Lung microvascular endothelial cell (primary cell): ENCODE results near the gene UNC5C. TPM values are rescaled to one million over a fixed set of nuclear protein-coding genes. Genes with fewer than 3 reads are reported as not detected.

Experiments used
- DNase-seq, 2 donors: peaks; one replicate each; pipeline versions ENCODE4 v3.0.0 to v3.0.0-alpha.2; 2010; ENCODE audit warnings: low read depth in 2 of 2
- total RNA-seq: library from RNA; depleted of rRNA; stranded (reverse); fragments of >200 nt; gene quantifications from 2 replicates; pipeline ENCODE4 v1.2.1, GENCODE V29; 2014

UNC5C gene
- total RNA-seq, 1 donor from 2014 or later, result under 0.01 TPM

- DNase-seq, result no peak
Measured at GRCh38 chr4:95522682-95523530, 25.9 kb downstream of the UNC5C start.

- no peak for DNase-seq
Measured at GRCh38 chr4:95517576-95518345, 31.0 kb downstream of the UNC5C start.

GRCh38 chr4:95516528-95517017 lies 32.2 kb downstream of the UNC5C start:
- no peak for DNase-seq

GRCh38 chr4:95515589-95515988 lies 33.2 kb downstream of the UNC5C start:
- DNase-seq, result no peak

- no peak for DNase-seq
Measured at GRCh38 chr4:95513022-95513421, 35.8 kb downstream of the UNC5C start.

GRCh38 chr4:95511477-95511876 lies 37.3 kb downstream of the UNC5C start:
- DNase-seq, result no peak

GRCh38 chr4:95510877-95511276 lies 37.9 kb downstream of the UNC5C start:
- no peak for DNase-seq

- DNase-seq, result peak; percentile 1 to 32
Measured at GRCh38 chr4:95510145-95510544, 38.6 kb downstream of the UNC5C start.

- no peak for DNase-seq
Measured at GRCh38 chr4:95508421-95508820, 40.4 kb downstream of the UNC5C start.

- no peak for DNase-seq
Measured at GRCh38 chr4:95507561-95507960, 41.2 kb downstream of the UNC5C start.

GRCh38 chr4:95507147-95507546 lies 41.6 kb downstream of the UNC5C start:
- DNase-seq, result no peak

GRCh38 chr4:95506264-95506663 lies 42.5 kb downstream of the UNC5C start:
- no peak for DNase-seq

GRCh38 chr4:95505799-95506198 lies 43.0 kb downstream of the UNC5C start:
- no peak for DNase-seq

- DNase-seq, result peak in 1 of 2 donors; percentile 36
Measured at GRCh38 chr4:95505151-95505550, 43.6 kb downstream of the UNC5C start.

- no peak for DNase-seq
Measured at GRCh38 chr4:95504501-95504900, 44.3 kb downstream of the UNC5C start.

- DNase-seq, result no peak
Measured at GRCh38 chr4:95500361-95500760, 48.4 kb downstream of the UNC5C start.

GRCh38 chr4:95499291-95499696 lies 49.5 kb downstream of the UNC5C start:
- DNase-seq, result no peak

- no peak for DNase-seq
Measured at GRCh38 chr4:95494186-95494585, 54.6 kb downstream of the UNC5C start.

GRCh38 chr4:95478679-95479078 lies 70.1 kb downstream of the UNC5C start:
- no peak for DNase-seq

GRCh38 chr4:95476121-95476520 lies 72.7 kb downstream of the UNC5C start:
- DNase-seq, result no peak

- DNase-seq, result no peak
Measured at GRCh38 chr4:95472534-95472933, 76.2 kb downstream of the UNC5C start.

GRCh38 chr4:95470622-95471021 lies 78.2 kb downstream of the UNC5C start:
- DNase-seq, result no peak

- DNase-seq, result no peak
Measured at GRCh38 chr4:95469617-95470016, 79.2 kb downstream of the UNC5C start.
